ENCODE measurements around the gene ALCAM.

Gene ALCAM

DNA sequence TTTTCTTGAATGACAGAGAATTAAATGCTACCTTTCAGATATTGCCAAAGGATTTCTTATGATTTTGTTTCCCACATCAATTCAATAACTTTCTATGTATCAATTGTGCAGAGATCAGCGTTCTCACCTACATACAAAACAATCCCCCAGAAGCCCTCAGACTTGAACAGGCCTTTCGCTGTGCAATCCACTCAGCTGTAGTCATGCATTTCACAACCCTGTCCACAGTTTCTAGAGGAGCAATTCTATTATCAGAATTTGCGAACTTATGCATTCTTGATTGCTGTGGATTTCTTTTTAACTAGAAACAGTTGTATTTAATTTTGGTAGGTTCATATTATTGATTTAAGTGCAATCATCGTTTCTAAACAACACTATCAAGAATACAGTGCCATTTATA lies 13.7 kb upstream of the ALCAM start:
- no peak for DNase-seq (ENCODE audit: low read depth in 1 of 2, low spot score in 1 of 2)
- Histone ChIP-seq H3K4me3 (replicated peaks; ENCODE audit: insufficient read depth, low read length) (no peak overlapping the region), H3K27me3 (ENCODE audit: insufficient read depth, poor library complexity, severe bottlenecking) (no peaks in the 10 kb centered on the region), H3K27ac (replicated peaks) (no peak overlapping the region)
- TF ChIP-seq POLR2AphosphoS5 (IDR thresholded peaks at IDR 0.05; ENCODE audit: low read depth) (no peak), SPI1 (IDR thresholded peaks at IDR 0.05; ENCODE audit: borderline replicate concordance, low read depth) (no peak), GABPA (IDR thresholded peaks at IDR 0.05; ENCODE audit: low read depth) (no peak)
- TF ChIP-seq, protein P1, sequence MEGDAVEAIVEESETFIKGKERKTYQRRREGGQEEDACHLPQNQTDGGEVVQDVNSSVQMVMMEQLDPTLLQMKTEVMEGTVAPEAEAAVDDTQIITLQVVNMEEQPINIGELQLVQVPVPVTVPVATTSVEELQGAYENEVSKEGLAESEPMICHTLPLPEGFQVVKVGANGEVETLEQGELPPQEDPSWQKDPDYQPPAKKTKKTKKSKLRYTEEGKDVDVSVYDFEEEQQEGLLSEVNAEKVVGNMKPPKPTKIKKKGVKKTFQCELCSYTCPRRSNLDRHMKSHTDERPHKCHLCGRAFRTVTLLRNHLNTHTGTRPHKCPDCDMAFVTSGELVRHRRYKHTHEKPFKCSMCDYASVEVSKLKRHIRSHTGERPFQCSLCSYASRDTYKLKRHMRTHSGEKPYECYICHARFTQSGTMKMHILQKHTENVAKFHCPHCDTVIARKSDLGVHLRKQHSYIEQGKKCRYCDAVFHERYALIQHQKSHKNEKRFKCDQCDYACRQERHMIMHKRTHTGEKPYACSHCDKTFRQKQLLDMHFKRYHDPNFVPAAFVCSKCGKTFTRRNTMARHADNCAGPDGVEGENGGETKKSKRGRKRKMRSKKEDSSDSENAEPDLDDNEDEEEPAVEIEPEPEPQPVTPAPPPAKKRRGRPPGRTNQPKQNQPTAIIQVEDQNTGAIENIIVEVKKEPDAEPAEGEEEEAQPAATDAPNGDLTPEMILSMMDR (IDR thresholded peaks at IDR 0.05; ENCODE audit: insufficient read depth, low read length) = no peak

DNA sequence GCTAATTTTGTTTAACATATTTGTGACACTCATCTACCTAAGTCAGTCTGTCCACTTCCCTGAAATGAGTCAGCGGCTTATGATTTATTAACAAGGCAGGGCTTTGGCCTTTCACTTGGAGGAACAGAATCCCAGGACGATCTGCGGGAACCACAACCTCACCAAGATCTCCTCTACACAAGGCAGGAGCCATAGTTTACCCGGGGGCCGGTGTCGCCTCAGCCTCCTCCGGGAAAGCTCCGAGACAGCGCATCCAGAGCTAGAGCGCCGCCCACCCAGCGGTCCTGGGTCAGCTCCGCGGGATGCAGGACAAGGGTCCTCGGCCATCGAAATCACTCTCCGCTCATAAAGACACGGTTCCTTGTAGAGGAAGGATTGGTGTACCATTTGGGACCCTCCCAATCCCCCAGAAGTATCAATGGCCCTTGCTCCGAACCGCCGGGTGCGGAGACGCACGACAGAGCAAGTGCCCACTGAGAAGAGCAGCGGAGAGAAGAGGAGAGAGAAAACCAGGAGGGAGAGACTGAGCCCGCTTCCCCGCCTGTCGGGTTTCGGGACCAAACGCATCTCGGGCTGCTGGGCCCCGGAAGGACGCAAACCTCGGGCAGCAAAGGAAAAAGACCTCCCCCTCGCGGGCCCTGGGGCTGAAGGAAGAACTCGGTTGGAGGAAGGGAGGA lies 13.1 kb upstream of the ALCAM start:
- H3K4me3 ChIP-seq (replicated peaks; ENCODE audit: insufficient read depth, low read length) = peak overlapping the region; percentile 37
- no peak for DNase-seq (ENCODE audit: low read depth in 1 of 2, low spot score in 1 of 2)
- TF ChIP-seq, protein P2, sequence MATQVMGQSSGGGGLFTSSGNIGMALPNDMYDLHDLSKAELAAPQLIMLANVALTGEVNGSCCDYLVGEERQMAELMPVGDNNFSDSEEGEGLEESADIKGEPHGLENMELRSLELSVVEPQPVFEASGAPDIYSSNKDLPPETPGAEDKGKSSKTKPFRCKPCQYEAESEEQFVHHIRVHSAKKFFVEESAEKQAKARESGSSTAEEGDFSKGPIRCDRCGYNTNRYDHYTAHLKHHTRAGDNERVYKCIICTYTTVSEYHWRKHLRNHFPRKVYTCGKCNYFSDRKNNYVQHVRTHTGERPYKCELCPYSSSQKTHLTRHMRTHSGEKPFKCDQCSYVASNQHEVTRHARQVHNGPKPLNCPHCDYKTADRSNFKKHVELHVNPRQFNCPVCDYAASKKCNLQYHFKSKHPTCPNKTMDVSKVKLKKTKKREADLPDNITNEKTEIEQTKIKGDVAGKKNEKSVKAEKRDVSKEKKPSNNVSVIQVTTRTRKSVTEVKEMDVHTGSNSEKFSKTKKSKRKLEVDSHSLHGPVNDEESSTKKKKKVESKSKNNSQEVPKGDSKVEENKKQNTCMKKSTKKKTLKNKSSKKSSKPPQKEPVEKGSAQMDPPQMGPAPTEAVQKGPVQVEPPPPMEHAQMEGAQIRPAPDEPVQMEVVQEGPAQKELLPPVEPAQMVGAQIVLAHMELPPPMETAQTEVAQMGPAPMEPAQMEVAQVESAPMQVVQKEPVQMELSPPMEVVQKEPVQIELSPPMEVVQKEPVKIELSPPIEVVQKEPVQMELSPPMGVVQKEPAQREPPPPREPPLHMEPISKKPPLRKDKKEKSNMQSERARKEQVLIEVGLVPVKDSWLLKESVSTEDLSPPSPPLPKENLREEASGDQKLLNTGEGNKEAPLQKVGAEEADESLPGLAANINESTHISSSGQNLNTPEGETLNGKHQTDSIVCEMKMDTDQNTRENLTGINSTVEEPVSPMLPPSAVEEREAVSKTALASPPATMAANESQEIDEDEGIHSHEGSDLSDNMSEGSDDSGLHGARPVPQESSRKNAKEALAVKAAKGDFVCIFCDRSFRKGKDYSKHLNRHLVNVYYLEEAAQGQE (IDR thresholded peaks at IDR 0.05; ENCODE audit: insufficient replicate concordance, low read depth) = no peak
- TF ChIP-seq GABPA (IDR thresholded peaks at IDR 0.05; ENCODE audit: low read depth) (no peak), SPI1 (IDR thresholded peaks at IDR 0.05; ENCODE audit: borderline replicate concordance, low read depth) (no peak), POLR2AphosphoS5 (IDR thresholded peaks at IDR 0.05; ENCODE audit: low read depth) (no peak)
- TF ChIP-seq, protein P1 (IDR thresholded peaks at IDR 0.05; ENCODE audit: insufficient read depth, low read length) = no peak

DNA sequence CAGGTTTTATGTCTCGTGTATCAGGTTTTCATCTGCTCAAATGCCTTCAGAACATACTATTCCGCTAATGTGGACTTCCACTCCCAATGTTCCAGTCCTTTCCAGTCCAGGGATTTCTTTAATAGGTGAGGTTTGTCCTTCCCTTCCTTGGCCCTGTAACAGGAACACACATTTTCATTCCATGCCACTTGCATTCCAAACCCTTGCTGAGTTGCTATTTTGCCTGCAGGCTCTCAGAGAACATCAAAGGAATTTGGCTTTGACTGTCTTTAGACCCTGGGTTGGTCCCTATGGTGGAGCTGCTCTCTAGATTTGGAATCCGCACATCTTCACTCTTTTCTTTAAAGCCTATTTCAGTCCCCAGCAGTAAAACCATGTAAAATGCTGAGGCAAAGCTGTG lies 12.3 kb upstream of the ALCAM start:
- no peak overlapping the region for H3K4me3 ChIP-seq (replicated peaks; ENCODE audit: insufficient read depth, low read length)
- TF ChIP-seq SPI1 (IDR thresholded peaks at IDR 0.05; ENCODE audit: borderline replicate concordance, low read depth) (no peak), POLR2AphosphoS5 (IDR thresholded peaks at IDR 0.05; ENCODE audit: low read depth) (no peak), GABPA (IDR thresholded peaks at IDR 0.05; ENCODE audit: low read depth) (no peak)
- TF ChIP-seq, protein P1 (IDR thresholded peaks at IDR 0.05; ENCODE audit: insufficient read depth, low read length) = no peak
- TF ChIP-seq, protein P2 (IDR thresholded peaks at IDR 0.05; ENCODE audit: insufficient replicate concordance, low read depth) = no peak
- no peak overlapping the region for H3K27ac ChIP-seq (replicated peaks)
- no peaks in the 10 kb centered on the region for H3K27me3 ChIP-seq (ENCODE audit: insufficient read depth, poor library complexity, severe bottlenecking)
- no peak for DNase-seq (ENCODE audit: low read depth in 1 of 2, low spot score in 1 of 2)

More for the DNA sequence above, 13.1 kb upstream of the ALCAM start:
- Histone ChIP-seq H3K27ac (replicated peaks) (no peak overlapping the region), H3K27me3 (ENCODE audit: insufficient read depth, poor library complexity, severe bottlenecking) (no peaks in the 10 kb centered on the region)
